ACHN (cell line): Measurements from ENCODE around the gene ARMS2.

ENCODE experiments used
- DNase-seq: peaks from one replicate; pipeline ENCODE4 v3.0.0-alpha.2; 2015
- in situ Hi-C: cut with HindIII; loops from 2 replicates; pipeline ENCODE4 v1.10.0; 2017; ENCODE audit warnings: low sequenced_read_pairs, low pct_ligation_motif_present, low pct_unique_long_range_greater_than_20kb

The ARMS2 gene

DNA sequence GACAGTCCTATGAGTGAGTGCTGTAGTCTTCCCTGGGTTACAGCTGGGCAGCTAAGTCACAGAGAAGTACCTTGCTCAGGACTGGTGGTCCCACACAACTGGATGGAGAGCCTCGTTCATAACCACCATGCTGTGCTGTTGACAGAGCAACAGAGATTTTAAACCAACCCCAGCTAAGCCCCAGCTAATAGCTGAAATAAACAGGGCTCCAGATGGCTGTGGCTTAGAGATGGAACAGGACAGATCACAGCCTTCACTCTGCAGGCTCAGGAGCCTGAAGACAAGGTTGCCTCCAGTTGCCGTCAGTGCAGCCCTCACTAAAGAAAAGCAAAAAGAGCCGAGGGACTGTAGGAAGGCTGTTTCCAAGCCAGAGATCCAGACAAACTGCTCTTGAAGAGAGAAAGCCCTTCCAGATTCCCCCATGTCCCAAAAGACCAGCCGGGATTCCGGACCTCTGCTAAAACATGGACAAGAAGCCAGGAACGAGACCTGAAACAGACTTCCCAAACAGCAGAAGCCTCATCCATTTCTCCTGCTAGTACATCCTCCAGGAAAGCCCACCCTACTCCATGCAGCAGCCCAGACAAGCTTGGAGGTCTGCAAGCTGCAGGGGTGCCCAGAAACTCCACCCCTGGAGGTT is 11.1 kb downstream of the ARMS2 start:
- no peak for DNase-seq
- in situ Hi-C loops: no loop called here

DNA sequence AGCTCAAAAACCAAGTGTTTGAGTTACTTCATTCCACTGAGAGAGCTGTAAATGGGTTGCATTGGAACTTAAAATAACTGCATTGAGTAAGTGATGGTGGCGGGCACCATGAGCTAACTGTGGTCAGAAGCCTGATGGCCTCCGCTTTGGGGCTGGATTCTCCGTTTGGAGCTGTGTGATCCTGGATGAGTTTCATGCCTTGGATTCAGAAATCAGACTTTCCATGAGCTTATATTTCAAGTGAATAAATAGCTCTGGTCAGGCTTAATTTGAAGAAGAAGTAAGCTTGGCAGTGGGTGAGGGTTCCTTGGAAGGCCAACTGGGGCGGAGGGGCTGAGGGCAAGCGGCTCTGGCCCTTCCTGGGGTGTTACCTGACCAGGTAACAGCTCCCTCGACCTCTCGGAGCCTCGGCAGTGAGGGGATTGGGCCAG is 12.5 kb downstream of the ARMS2 start:
- in situ Hi-C loops: no loop called here
- no peak for DNase-seq

DNA sequence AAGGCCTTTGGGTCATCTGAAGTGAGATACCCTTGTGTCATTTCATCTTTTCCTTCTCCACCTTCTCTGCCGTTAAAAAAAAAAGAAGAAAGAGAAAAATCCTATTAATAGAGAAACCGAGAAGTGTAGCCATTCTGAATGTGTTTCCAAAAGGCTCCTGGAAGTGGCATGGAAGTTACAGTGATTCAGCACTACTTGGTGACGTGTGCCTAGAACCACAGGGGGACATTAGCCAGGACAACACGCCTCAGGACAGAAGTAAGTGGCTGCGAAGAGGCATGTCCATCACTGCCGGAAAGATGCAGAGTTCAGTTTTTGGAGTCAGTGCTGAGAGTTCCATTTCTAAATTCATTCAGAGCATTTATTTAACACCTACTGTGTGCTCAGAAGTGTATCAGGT is 13.2 kb downstream of the ARMS2 start:
- in situ Hi-C loops: no loop called here
- DNase-seq: no peak

DNA sequence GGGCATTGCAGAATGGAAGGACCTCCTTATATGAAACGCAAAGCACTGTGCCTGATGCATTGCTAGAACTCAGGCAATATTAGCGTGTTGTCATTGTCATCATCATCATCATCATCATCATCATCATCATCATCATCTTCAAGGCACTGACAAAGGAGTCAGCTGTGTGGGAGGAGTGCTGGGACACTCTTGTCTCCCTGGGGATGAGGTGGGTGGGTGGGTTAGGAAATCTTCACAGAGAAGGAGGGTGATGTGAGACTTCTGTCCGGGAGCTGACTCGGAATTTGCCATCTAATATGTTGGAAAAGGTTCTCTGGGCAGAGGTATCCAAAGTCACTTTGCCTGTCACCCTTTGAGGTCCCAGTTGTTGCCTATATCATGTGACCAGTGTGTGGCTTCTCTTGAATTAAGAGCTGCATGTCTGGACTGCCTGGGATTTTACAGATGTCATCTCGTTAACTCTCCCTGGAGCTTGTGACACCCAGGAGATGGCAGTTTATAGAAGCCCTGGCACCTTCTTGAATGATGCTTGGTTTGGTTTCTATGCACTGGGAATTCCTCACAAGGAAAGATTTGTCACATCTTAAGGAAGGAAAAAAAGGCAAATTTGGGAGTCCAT is 14.0 kb downstream of the ARMS2 start:
- DNase-seq: no peak
- in situ Hi-C loops: no loop called here

DNA sequence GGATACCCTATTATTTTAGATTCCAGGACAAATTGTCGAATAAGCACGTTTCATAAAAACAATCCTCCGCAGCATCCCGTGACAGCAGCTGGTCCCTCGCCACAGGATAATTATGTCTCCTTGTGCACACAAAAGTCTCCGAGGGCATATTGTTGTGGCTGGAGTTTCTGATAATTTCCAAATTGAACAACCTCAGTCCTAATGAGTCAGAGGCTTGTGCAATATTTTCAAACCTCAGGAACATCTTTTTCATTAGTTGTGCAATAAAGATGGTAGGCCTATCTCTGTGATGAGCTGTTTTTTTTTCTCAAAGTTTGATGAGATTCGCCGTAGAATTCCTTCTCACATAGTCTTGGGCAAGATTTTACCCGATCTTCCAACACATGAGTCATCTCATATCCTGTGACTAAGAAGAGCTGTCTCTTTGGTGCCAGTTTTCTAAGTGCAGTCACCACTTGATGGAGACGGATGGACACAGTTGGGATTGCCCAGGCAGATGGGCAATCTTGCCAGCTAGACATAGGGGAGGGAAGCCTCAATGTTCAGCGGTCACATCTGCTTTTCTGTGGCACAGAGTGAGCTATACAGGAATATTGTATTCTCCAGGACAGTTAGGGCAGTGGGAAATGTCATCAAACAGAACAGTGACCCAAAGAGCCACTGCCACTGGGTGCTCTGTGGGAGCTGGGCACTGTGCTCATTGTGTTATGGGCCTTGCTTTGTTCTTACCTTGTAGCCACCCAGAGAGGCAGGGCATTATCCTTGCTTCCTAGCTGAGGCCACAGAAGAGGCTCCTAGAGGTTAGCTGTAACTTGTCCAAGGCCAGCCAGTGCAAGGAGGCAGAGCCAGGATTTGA is 14.7 kb downstream of the ARMS2 start:
- DNase-seq: peak; percentile 79
- in situ Hi-C loops: no loop called here

DNA sequence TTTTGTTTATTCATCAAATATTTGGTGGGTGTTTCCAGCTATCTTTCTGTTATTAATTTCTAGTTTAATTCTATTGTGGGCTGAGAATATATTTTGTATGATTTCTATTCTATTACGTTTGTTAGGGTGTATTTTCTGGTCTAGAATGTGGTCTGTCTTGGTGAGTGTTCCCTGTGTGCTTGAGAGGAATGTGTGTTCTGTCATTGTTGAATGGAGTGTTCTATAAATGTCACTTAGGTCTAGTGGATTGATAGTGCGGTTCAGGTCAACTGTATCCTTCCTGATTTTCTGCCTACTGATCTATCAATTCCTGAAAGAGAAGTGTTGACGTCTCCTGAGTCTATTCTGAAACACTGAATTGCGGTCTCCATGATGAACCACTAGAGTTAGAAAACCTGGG is 15.4 kb downstream of the ARMS2 start:
- in situ Hi-C loops: no loop called here
- DNase-seq: no peak

DNA sequence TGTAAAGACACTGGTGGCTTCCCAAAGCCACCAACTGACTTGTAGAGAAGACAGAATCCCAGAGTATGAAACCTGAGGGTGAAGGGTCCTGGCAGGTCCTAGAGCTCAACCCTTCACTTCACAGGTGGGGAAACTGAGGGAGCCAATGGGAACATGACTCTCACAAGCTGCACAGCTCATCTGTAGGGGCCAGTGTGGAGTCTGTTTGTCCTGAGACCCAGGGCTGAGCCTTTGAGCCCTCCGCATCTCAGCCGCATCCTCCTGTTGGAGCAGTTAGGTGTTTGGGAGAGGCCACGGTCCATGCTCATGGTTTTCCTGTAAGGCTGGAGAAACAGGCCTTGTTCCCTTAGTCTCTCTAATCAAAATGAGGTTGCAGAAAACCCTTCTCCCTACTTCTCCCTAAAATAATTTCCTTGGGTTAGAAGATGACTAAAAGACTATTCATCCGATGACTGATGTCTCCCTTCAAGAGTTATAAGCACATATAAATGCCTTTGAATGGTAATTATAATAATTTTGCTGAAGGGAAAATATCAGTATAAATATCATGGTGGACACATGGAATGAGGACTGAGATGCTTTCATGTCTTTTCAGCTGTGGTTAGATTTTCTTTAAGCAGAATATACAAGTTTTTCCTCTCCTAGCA is 17.2 kb downstream of the ARMS2 start:
- DNase-seq: no peak
- in situ Hi-C loops: no loop called here

DNA sequence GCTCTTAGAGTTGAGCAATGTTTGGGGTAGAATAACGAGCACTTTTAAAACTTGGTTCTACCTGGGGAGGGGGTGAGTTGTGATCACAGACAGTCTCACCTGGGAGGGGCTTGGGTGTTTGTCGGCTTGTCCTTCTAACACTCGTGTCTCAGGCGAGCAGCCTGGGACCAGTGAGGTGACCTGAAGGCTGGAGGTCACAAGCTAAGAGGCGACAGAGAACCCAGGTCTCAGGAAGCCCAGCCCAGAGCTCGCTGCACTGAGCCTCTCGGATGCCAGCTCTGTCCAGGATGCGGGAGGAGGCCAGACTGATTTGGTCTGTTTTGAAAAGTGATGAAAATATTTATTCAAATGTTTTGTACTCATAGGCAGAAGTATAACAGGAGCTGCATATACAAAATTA is 18.7 kb downstream of the ARMS2 start:
- in situ Hi-C loops: no loop called here
- DNase-seq: no peak

DNA sequence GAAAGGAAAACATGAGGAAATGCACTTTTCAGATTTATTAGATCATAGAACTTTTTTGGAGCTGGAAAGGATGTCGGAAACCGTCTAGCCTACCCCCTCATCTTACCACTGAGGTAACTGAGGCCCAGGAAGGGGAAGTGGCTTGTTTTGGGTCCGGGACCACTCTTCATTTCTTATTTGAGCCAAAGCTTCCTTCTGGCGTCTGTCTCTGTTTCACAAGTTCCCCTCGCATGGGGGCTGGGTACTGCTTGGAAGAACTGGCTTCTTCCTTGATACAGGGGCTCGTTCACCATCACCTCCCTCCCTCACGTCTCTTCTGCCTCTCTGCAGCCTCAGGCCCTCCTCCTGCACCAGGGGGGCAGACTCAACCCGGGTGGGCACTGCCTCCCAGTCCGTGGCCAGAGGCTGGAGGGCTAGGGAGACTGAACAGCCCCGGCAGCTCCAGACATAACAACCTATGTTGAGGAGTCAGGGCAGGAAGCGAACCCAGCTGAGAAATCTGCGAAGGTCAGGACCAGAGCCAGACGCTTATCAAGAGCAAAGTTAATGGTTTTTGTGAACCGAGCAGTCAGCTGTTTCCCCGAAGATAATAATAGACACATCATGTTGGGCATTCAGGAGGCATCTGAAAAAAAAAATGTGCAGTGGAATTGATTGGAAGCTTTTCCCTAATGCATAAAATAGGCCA is 19.8 kb downstream of the ARMS2 start:
- no peak for DNase-seq
- in situ Hi-C loops: no loop called here

DNA sequence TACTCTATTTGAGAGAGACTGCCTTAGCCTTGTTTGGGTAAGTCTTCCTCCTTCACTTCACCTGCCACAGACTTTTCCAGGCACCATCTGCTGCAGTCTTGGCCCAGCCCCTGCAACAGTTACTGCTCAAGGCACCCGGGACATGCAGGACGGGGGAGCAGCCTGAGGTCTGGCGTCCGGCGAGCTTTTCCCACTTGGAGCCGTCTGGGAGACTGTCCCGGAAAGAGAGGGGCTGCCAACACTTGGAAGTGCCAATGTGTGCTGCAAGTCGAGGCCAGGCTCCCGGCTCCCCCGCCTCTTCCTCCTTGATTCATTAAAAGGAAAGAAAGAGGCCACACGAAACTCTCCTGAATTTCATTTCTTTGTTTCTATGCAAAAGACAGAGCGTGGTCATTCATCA is 20.6 kb downstream of the ARMS2 start:
- DNase-seq: no peak
- in situ Hi-C loops: no loop called here

DNA sequence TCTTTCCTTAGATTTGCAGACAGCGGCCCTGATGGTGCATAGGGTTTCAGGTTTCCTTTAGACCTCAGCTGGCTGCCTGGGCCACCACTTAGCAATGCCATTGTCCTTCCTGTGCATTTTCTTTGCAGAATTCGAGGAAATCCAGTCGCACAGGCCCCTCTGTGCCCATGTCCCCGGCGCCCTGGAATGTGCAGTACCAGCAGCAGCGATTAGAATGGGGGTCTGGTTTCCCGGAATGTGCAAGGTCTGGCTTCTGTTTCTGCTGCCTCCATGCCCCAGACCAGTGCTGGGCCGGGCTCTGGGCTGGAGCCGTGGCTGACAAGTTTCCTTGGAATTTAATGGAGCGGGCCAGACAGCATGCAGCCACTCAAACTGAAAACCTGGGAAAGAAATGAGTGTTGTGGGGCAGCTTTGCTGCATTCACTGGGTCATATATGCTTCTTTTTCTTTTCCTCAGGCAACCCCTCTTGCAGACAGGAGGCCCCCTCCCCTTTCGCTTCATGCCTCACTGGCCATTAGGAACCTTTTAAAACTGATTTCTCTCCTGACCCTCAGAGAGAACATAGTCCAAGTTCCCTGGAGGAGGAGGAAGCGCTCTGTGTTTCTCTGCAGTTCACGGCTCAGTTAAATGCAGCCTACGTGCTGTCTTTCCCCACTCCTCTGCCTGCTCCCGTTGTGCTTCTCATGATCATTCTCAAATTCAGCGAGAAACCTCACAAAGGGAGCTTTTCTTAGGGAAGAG is 21.3 kb downstream of the ARMS2 start:
- no peak for DNase-seq
- in situ Hi-C loops: no loop called here

DNA sequence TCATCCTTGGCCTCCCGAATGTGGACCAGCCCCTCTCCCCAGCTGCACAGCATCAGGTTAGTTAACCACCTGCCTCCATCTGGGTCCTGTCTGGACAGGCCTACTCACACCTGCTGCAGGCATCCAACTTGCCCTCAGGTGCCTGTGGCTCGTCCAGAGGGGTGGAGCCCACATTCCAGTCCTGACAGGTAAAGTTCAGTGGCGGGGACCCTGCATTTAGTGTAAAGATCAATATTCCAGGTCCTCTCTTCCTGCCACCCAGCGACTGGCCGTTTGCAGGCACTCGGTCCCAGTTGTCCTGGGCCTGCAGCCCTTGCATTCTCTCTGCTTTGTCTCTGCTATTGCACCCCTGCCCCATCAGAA is 21.9 kb downstream of the ARMS2 start:
- DNase-seq: no peak
- in situ Hi-C loops: no loop called here

DNA sequence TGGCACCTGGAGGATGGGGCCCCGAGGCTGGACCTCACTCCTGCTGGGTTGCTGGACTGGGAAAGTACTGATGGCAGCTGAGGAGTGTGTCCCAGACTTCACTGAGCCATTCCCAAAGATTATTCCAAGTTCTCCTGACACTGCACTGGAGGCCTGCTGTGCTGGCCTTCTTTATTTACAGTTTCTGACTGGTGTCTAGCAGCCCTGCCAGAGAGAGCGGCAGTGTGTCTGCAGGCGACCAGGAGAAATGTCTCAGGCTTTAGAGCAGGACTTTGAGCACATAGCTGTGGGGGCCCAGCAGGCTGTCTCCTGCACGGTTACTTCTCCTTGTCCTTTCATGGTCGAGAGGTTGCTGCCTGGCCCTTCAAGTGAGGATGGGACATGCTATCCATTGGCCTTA is 23.0 kb downstream of the ARMS2 start:
- DNase-seq: no peak
- in situ Hi-C loops: no loop called here

DNA sequence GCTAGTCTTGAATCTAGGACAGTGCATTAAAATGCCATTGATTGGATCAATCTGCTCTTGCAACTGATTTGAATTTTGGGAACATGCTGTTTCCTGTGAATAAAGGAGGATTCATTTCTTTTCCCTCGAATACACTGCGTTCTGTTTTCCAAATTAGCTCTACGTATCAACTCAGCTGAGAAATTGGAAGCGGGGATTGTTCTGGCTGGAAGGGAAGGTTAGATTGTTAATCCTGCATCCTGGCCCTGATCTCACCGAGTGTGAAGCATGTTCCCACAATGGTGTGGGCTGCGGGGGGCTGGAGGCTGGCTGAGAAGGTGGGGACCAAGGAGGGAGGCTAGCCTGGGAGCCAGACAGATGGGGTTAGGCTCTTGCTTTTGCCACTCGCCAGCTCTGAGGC is 24.5 kb downstream of the ARMS2 start:
- in situ Hi-C loops: no loop called here
- no peak for DNase-seq

DNA sequence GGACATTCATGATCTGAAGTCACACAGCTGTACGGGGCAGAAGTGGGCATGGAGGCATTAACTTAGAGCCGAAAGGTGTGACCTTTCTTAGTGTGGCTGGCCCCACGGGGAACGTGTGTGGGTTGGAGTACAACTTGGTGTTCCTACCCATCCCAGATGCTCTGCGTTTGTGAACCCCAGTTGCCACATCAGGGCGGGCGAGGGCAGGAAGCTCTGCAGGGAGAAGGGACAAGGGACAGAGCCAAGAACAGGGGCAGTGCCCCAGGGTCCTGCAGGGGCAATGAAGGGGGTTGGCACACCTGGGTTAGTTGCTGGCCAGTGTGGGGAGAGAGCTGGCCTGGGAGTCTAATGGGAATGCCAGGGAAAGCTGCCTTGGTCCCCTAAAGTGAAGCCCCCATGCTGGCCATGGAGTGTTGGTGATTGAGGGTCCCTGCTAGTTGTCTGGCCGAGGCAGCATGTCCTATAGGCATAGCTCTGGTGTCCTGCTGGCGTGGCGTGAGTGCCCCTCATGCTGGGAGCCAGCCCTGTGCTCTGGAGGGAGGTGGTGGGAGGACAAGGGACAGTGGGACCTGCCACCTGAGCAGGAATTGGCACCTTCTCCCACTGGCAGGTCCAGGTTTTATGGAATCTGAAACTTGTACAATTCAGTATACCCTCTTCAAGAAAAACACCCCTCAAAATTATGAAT is 25.8 kb downstream of the ARMS2 start:
- no peak for DNase-seq
- in situ Hi-C loops: no loop called here

DNA sequence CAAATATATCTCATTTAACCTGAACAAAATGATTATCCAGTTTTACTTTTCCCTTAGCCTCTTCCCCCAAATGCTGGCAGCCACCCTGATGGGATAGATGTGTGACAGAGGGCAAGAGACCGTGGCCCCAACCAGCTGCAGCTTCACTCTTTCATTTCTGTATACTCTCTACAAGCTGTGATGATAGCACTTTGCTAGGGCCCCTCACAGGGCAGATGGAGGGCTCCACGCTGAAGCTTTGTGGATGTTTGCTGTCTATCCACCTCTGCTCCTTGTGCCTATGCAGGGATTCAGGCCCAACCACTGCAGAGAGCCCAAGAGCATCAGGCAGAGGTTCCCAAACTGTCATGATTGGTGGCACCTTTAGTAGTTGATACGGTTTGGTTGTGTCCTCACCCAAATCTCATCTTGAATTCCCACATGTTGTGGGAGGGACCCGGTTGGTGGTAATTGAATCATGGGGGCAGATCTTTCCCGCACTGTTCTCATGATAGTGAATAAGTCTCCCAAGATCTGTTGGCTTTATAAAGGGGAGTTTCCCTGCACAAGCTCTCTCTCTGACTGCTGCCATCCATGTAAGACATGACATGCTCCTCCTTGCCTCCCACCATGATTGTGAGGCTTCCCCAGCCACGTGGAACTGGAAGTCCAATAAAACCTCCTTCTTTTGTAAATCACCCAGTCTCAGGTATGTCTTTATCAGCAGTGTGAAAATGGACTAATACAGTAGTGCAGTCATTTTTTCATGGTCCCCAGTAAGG is 27.0 kb downstream of the ARMS2 start:
- in situ Hi-C loops: no loop called here
- DNase-seq: no peak
